ENCODE data around the gene PPP1R3F.

DNA sequence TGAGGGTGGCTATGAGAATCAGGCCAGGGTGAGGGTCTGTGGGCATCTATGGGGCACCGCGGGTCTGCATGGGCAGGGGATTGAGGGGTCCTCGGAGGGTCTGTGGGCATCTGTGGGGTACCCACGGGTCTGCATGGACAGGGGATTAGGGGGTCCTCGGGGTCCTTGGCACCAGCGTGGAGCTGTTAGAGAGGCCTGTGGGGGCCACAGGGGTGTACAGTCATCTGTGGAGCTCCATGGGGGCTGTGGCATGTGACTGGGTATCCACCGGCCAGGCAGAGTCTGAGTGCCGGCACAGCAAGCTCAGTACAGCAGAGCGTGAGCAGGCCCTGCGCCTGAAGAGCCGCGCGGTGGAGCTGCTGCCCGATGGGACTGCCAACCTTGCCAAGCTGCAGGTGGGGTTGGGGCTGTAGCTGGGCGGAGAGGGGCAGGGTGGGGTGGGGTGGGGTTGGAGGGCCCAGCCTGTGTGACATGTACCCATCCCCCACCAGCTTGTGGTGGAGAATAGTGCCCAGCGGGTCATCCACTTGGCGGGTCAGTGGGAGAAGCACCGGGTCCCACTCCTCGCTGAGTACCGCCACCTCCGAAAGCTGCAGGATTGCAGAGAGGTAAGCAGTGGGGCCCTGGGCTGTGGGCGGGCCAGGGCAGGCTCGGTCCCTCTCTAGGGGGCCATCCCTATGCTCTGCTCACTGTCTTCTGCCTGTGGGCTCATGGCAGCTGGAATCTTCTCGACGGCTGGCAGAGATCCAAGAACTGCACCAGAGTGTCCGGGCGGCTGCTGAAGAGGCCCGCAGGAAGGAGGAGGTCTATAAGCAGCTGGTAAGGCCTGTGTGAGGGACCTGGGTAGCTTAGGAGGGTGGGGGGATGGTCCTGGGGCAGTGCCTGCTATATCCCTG, 21.4 kb upstream of the PPP1R3F start:
- TF ChIP-seq, protein P1, sequence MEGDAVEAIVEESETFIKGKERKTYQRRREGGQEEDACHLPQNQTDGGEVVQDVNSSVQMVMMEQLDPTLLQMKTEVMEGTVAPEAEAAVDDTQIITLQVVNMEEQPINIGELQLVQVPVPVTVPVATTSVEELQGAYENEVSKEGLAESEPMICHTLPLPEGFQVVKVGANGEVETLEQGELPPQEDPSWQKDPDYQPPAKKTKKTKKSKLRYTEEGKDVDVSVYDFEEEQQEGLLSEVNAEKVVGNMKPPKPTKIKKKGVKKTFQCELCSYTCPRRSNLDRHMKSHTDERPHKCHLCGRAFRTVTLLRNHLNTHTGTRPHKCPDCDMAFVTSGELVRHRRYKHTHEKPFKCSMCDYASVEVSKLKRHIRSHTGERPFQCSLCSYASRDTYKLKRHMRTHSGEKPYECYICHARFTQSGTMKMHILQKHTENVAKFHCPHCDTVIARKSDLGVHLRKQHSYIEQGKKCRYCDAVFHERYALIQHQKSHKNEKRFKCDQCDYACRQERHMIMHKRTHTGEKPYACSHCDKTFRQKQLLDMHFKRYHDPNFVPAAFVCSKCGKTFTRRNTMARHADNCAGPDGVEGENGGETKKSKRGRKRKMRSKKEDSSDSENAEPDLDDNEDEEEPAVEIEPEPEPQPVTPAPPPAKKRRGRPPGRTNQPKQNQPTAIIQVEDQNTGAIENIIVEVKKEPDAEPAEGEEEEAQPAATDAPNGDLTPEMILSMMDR (IDR thresholded peaks at IDR 0.05) = no peak
- no peak for TF ChIP-seq POLR2A (IDR thresholded peaks at IDR 0.05)
